PC-9 (cell line): Measurements from ENCODE around the gene PPP1R1A.

Source experiments
- CTCF ChIP-seq: fragments of 200-600 bp; sonication (generic); conservative IDR thresholded peaks from 2 replicates; pipeline ENCODE4 v1.6.1; 2017; ENCODE audit warnings: mixed run types, antibody characterized with exemption, mild to moderate bottlenecking, moderate library complexity
- EZH2 ChIP-seq: fragments of 200-600 bp; sonication (generic); IDR thresholded peaks from 2 replicates; pipeline ENCODE4 v1.8.0; 2017; ENCODE audit warnings: antibody characterized with exemption, low read depth

GRCh38 chr12:54535474-54535873, 53.0 kb downstream of the PPP1R1A start:
- TF ChIP-seq CTCF (no peak), EZH2 (no peak)
